IPS-20b (cell line): Measurements from ENCODE around the gene HNRNPAB.

Experiments
- H3K27ac ChIP-seq: one replicate; pipeline ENCODE4 v1.5.1; 2013; ENCODE audit warnings: low read length
- H3K27me3 ChIP-seq: 2 replicates; pipeline ENCODE4 v1.6.1; 2013; ENCODE audit warnings: mild to moderate bottlenecking, low read length, inconsistent platforms; ENCODE audit not compliant: insufficient read depth
- H3K36me3 ChIP-seq: 2 replicates; pipeline ENCODE4 v1.6.1; 2013; ENCODE audit warnings: low read depth, mild to moderate bottlenecking, inconsistent platforms, low read length, moderate library complexity; ENCODE audit not compliant: insufficient read depth
- H3K4me1 ChIP-seq: 2 replicates; pipeline ENCODE4 v1.6.1; 2013; ENCODE audit warnings: mild to moderate bottlenecking, control low read depth, inconsistent platforms, low read length, moderate library complexity; ENCODE audit not compliant: insufficient read depth
- H3K4me3 ChIP-seq: 2 replicates; pipeline ENCODE4 v1.5.1; 2013; ENCODE audit warnings: mild to moderate bottlenecking, low read length, inconsistent platforms
- H3K9ac ChIP-seq: 2 replicates; pipeline ENCODE4 v1.6.1; 2013; ENCODE audit warnings: low read depth, mild to moderate bottlenecking, inconsistent platforms, low read length, moderate library complexity
- H3K9me3 ChIP-seq: 2 replicates; pipeline ENCODE4 v1.6.1; 2013; ENCODE audit warnings: mild to moderate bottlenecking, low read depth, low read length, inconsistent platforms; ENCODE audit not compliant: insufficient read depth

Gene HNRNPAB

GRCh38 chr5:178204182-178204934 is at the start of gene HNRNPAB:
Gene HNRNPAB (plus strand): TSS chr5:178204533. CDS start chr5:178204838, 305 bp downstream.
- Histone ChIP-seq H3K9ac (peak within 1 kb of the TSS; percentile 94), H3K27me3 (peaks cover 12% of the 10 kb centered on the region; the same call in 1 of the 2 replicates), H3K9me3 (no peaks in the 10 kb centered on the region), H3K36me3 (peaks cover 41% of the 10 kb centered on the region), H3K4me1 (no peaks in the 10 kb centered on the region), H3K27ac (peak within 1 kb of the TSS; percentile 63), H3K4me3 (peak within 1 kb of the TSS; percentile 100)

GRCh38 chr5:178155065-178155464 is 49.3 kb upstream of the HNRNPAB start:
- H3K4me3 ChIP-seq: no peak overlapping the region
- no peak overlapping the region for H3K27ac ChIP-seq
- H3K36me3 ChIP-seq: peaks cover 27% of the 10 kb centered on the region
- no peaks in the 10 kb centered on the region for H3K27me3 ChIP-seq
- H3K9me3 ChIP-seq: no peaks in the 10 kb centered on the region
- H3K9ac ChIP-seq: no peak overlapping the region
- H3K4me1 ChIP-seq: no peaks in the 10 kb centered on the region

- Histone ChIP-seq H3K9ac (no peak overlapping the region), H3K9me3 (no peaks in the 10 kb centered on the region), H3K27me3 (peaks cover 5% of the 10 kb centered on the region), H3K4me1 (peaks cover 6% of the 10 kb centered on the region; the same call in 1 of the 2 replicates), H3K4me3 (no peak overlapping the region), H3K27ac (no peak overlapping the region), H3K36me3 (no peaks in the 10 kb centered on the region)
These were observed 44.2 kb upstream of the HNRNPAB start for GRCh38 chr5:178160176-178160575.

- Histone ChIP-seq H3K27ac (no peak overlapping the region), H3K9me3 (no peaks in the 10 kb centered on the region), H3K27me3 (peaks cover 5% of the 10 kb centered on the region), H3K36me3 (no peaks in the 10 kb centered on the region), H3K4me1 (peaks cover 6% of the 10 kb centered on the region; the same call in 1 of the 2 replicates), H3K4me3 (no peak overlapping the region), H3K9ac (no peak overlapping the region)
These were observed 41.9 kb upstream of the HNRNPAB start for GRCh38 chr5:178162481-178162880.

GRCh38 chr5:178163772-178164735 is 40.3 kb upstream of the HNRNPAB start:
- H3K27me3 ChIP-seq: peaks cover 5% of the 10 kb centered on the region
- H3K36me3 ChIP-seq: no peaks in the 10 kb centered on the region
- H3K4me1 ChIP-seq: peaks cover 6% of the 10 kb centered on the region; the same call in 1 of the 2 replicates
- peak overlapping the region; percentile 65 for H3K4me3 ChIP-seq
- H3K9ac ChIP-seq: peak overlapping the region; percentile 71; the same call in 1 of the 2 replicates
- H3K9me3 ChIP-seq: no peaks in the 10 kb centered on the region
- no peak overlapping the region for H3K27ac ChIP-seq

- peaks cover 5% of the 10 kb centered on the region for H3K27me3 ChIP-seq
- H3K27ac ChIP-seq: no peak overlapping the region
- H3K36me3 ChIP-seq: no peaks in the 10 kb centered on the region
- H3K9ac ChIP-seq: no peak overlapping the region
- H3K4me1 ChIP-seq: peaks cover 6% of the 10 kb centered on the region; the same call in 1 of the 2 replicates
- H3K9me3 ChIP-seq: no peaks in the 10 kb centered on the region
- H3K4me3 ChIP-seq: no peak overlapping the region
These were observed 38.8 kb upstream of the HNRNPAB start for GRCh38 chr5:178165581-178165980.

- H3K36me3 ChIP-seq: no peaks in the 10 kb centered on the region
- H3K4me1 ChIP-seq: no peaks in the 10 kb centered on the region
- no peak overlapping the region for H3K4me3 ChIP-seq
- no peaks in the 10 kb centered on the region for H3K27me3 ChIP-seq
- H3K27ac ChIP-seq: no peak overlapping the region
- H3K9me3 ChIP-seq: no peaks in the 10 kb centered on the region
- H3K9ac ChIP-seq: no peak overlapping the region
These were observed 33.9 kb upstream of the HNRNPAB start for GRCh38 chr5:178170455-178170854.

- Histone ChIP-seq H3K9ac (no peak overlapping the region), H3K27ac (no peak overlapping the region), H3K4me1 (peaks cover 6% of the 10 kb centered on the region; the same call in 1 of the 2 replicates), H3K27me3 (no peaks in the 10 kb centered on the region), H3K9me3 (no peaks in the 10 kb centered on the region), H3K4me3 (no peak overlapping the region), H3K36me3 (no peaks in the 10 kb centered on the region)
These were observed 29.9 kb upstream of the HNRNPAB start for GRCh38 chr5:178174456-178174855.

- H3K27me3 ChIP-seq: no peaks in the 10 kb centered on the region
- H3K27ac ChIP-seq: no peak overlapping the region
- H3K36me3 ChIP-seq: no peaks in the 10 kb centered on the region
- no peak overlapping the region for H3K9ac ChIP-seq
- peaks cover 10% of the 10 kb centered on the region; the same call in 1 of the 2 replicates for H3K4me1 ChIP-seq
- H3K4me3 ChIP-seq: no peak overlapping the region
- H3K9me3 ChIP-seq: no peaks in the 10 kb centered on the region
These were observed 27.5 kb upstream of the HNRNPAB start for GRCh38 chr5:178176791-178177190.

- Histone ChIP-seq H3K36me3 (no peaks in the 10 kb centered on the region), H3K4me1 (peaks cover 12% of the 10 kb centered on the region; the same call in 1 of the 2 replicates), H3K9ac (peak overlapping the region; percentile 29; the same call in 1 of the 2 replicates), H3K27me3 (no peaks in the 10 kb centered on the region), H3K27ac (peak overlapping the region; percentile 27), H3K9me3 (no peaks in the 10 kb centered on the region), H3K4me3 (no peak overlapping the region)
These were observed 26.8 kb upstream of the HNRNPAB start for GRCh38 chr5:178177569-178177968.

GRCh38 chr5:178180141-178180863 is 24.0 kb upstream of the HNRNPAB start:
- Histone ChIP-seq H3K4me1 (peaks cover 14% of the 10 kb centered on the region; the same call in 1 of the 2 replicates), H3K9me3 (no peaks in the 10 kb centered on the region), H3K36me3 (no peaks in the 10 kb centered on the region), H3K27me3 (no peaks in the 10 kb centered on the region), H3K9ac (peak overlapping the region; percentile 73; the same call in 1 of the 2 replicates), H3K27ac (peak overlapping the region; percentile 87), H3K4me3 (peak overlapping the region; percentile 62; the same call in 1 of the 2 replicates)
